ENCODE measurements around the gene KIAA0513.
"Not testable (repeated sequence)": the region's sequence is repeated elsewhere in the genome, so short reads cannot be mapped to it uniquely, and the experiment has no call there.

Gene KIAA0513

DNA sequence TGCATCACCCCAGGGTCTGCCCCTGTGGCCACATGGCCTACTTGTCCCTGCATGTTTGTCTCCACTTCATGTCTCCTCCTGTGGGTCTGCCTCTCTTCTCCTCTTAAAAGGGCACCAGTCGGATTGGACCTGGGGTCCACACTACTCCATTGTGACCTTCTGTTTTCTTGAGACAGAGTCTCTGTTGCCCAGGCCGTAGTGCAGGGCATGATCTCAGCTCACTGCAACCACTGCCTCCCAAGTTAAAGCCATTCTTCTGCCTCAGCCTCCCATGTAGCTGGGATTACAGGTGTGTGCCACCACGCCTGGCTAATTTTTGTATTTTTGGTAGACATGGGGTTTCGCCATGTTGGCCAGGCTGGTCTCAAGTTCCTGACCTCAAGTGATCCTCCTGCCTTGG, 4.6 kb downstream of the KIAA0513 start:
- H3K4me3 Mint-ChIP-seq, H3K9me3 Mint-ChIP-seq, H3K27me3 Mint-ChIP-seq, H3K27ac Mint-ChIP-seq: not testable (repeated sequence)
- Mint-ChIP-seq H3K4me1 (ENCODE audit: low read depth) (peaks cover 44% of the 10 kb centered on the region), H3K36me3 (ENCODE audit: low read depth) (peaks cover 12% of the 10 kb centered on the region)

- no peak overlapping the region for H3K4me3 Mint-ChIP-seq
- H3K4me1 Mint-ChIP-seq (ENCODE audit: low read depth) = peaks cover 42% of the 10 kb centered on the region
- peaks cover 14% of the 10 kb centered on the region for H3K36me3 Mint-ChIP-seq (ENCODE audit: low read depth)
- H3K27ac Mint-ChIP-seq = no peak overlapping the region
- no peaks in the 10 kb centered on the region for H3K9me3 Mint-ChIP-seq
- no peaks in the 10 kb centered on the region for H3K27me3 Mint-ChIP-seq
These were observed 5.6 kb downstream of the KIAA0513 start for GRCh38 chr16:85033171-85033570.

GRCh38 chr16:85034591-85035433, 7.2 kb downstream of the KIAA0513 start:
- H3K9me3 Mint-ChIP-seq = no peaks in the 10 kb centered on the region
- H3K4me1 Mint-ChIP-seq (ENCODE audit: low read depth) = peaks cover 26% of the 10 kb centered on the region
- no peak overlapping the region for H3K4me3 Mint-ChIP-seq
- peaks cover 14% of the 10 kb centered on the region for H3K36me3 Mint-ChIP-seq (ENCODE audit: low read depth)
- H3K27ac Mint-ChIP-seq = no peak overlapping the region
- no peaks in the 10 kb centered on the region for H3K27me3 Mint-ChIP-seq

GRCh38 chr16:85036236-85037049, 8.8 kb downstream of the KIAA0513 start:
- Mint-ChIP-seq H3K27ac (peak overlapping the region; percentile 65), H3K27me3 (no peaks in the 10 kb centered on the region), H3K36me3 (ENCODE audit: low read depth) (peaks cover 13% of the 10 kb centered on the region), H3K4me3 (no peak overlapping the region), H3K4me1 (ENCODE audit: low read depth) (peaks cover 20% of the 10 kb centered on the region), H3K9me3 (no peaks in the 10 kb centered on the region)

- Mint-ChIP-seq H3K4me3 (no peak overlapping the region), H3K27ac (peak overlapping the region; percentile 59), H3K9me3 (no peaks in the 10 kb centered on the region)
These were observed 9.4 kb downstream of the KIAA0513 start for GRCh38 chr16:85037050-85037410.

DNA sequence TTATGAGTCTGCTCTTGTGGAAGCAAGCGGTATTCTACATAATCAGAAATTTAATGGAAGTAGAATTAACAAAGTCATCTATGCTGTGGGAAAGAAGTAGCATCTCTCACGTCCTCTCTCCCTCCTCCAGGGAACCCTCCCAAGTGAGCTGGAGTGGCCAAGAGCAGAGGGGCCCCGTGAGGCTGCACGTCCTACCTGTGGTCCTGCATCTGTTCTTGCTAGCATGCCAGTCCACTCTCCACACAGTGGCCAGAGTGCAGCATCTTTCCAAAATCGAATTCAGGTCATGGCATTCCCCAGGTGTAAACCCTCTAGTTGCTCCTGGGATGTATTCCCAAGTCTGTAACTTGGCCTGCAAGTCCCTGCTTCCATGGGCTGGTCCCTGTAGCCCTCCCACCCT, 10.1 kb downstream of the KIAA0513 start:
- Mint-ChIP-seq H3K4me1 (ENCODE audit: low read depth) (peaks cover 16% of the 10 kb centered on the region), H3K27me3 (no peaks in the 10 kb centered on the region), H3K36me3 (ENCODE audit: low read depth) (peaks cover 9% of the 10 kb centered on the region), H3K27ac (no peak overlapping the region), H3K4me3 (no peak overlapping the region), H3K9me3 (no peaks in the 10 kb centered on the region)

More at GRCh38 chr16:85037050-85037410, 9.4 kb downstream of the KIAA0513 start:
- Mint-ChIP-seq H3K27me3 (no peaks in the 10 kb centered on the region), H3K36me3 (ENCODE audit: low read depth) (peaks cover 9% of the 10 kb centered on the region), H3K4me1 (ENCODE audit: low read depth) (peaks cover 16% of the 10 kb centered on the region)

GRCh38 chr16:85040685-85041084, 13.1 kb downstream of the KIAA0513 start:
- no peak overlapping the region for H3K4me3 Mint-ChIP-seq
- no peaks in the 10 kb centered on the region for H3K9me3 Mint-ChIP-seq
- H3K36me3 Mint-ChIP-seq (ENCODE audit: low read depth) = peaks cover 9% of the 10 kb centered on the region
- H3K27ac Mint-ChIP-seq = no peak overlapping the region
- H3K27me3 Mint-ChIP-seq = no peaks in the 10 kb centered on the region
- peaks cover 16% of the 10 kb centered on the region for H3K4me1 Mint-ChIP-seq (ENCODE audit: low read depth)

DNA sequence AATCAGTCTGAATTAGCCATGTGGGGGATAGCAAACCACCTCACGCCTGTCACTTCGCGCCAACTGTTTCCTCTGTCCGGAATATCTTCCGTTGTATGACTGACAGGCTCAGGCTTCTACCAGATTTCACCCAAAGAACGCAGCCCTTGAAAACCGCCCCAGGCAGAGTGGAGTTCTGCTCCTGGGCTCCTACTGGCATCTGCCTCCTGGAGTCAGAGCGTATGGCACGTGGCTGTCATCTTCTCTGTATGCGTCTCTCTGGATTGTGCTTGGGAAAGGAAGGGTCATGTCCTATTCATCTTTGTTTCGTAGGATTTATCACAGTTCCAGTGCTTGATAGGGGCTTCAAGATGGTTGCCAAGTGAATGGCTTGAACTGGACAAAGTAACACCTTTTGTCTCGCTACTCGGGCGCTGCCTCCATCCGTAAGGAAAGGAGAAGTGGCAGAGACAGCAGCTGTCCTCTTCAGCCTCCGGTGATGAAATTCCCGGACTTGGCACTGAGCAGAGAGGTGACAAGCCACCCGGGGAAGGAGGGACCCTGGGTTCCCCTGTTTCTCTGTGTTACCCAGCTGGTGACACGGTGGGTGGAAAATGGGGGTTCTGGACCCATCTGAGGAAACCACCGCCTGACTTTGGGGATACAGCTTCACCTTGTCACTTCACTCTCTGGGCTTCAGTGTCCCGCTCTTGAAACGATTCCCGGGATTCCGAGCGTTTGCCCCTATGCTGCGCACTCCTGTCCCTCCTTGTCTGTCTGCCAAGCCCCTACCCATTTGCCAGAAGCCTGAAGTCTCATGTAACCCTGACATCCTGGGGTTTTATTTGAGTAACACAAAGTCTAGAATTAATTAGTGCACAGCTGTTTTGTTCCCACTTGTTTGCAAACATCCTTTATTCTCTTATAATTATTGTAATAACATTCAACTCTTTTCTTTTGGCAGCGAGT, 13.9 kb downstream of the KIAA0513 start:
- no peak overlapping the region for H3K4me3 Mint-ChIP-seq
- H3K27me3 Mint-ChIP-seq = no peaks in the 10 kb centered on the region
- H3K36me3 Mint-ChIP-seq (ENCODE audit: low read depth) = peaks cover 5% of the 10 kb centered on the region
- no peaks in the 10 kb centered on the region for H3K9me3 Mint-ChIP-seq
- peaks cover 11% of the 10 kb centered on the region for H3K4me1 Mint-ChIP-seq (ENCODE audit: low read depth)
- no peak overlapping the region for H3K27ac Mint-ChIP-seq

GRCh38 chr16:85042167-85042526, 14.6 kb downstream of the KIAA0513 start:
- H3K9me3 Mint-ChIP-seq = no peaks in the 10 kb centered on the region
- H3K4me1 Mint-ChIP-seq (ENCODE audit: low read depth) = peaks cover 11% of the 10 kb centered on the region
- H3K27ac Mint-ChIP-seq = no peak overlapping the region
- H3K4me3 Mint-ChIP-seq = no peak overlapping the region
- H3K27me3 Mint-ChIP-seq = no peaks in the 10 kb centered on the region
- H3K36me3 Mint-ChIP-seq (ENCODE audit: low read depth) = peaks cover 2% of the 10 kb centered on the region

GRCh38 chr16:85042606-85043005, 15.0 kb downstream of the KIAA0513 start:
- Mint-ChIP-seq H3K27me3 (no peaks in the 10 kb centered on the region), H3K27ac (no peak overlapping the region), H3K9me3 (no peaks in the 10 kb centered on the region), H3K4me1 (ENCODE audit: low read depth) (peaks cover 10% of the 10 kb centered on the region), H3K36me3 (ENCODE audit: low read depth) (no peaks in the 10 kb centered on the region), H3K4me3 (no peak overlapping the region)

- H3K9me3 Mint-ChIP-seq = no peaks in the 10 kb centered on the region
- no peak overlapping the region for H3K4me3 Mint-ChIP-seq
- peaks cover 15% of the 10 kb centered on the region for H3K4me1 Mint-ChIP-seq (ENCODE audit: low read depth)
- no peak overlapping the region for H3K27ac Mint-ChIP-seq
- no peaks in the 10 kb centered on the region for H3K36me3 Mint-ChIP-seq (ENCODE audit: low read depth)
- H3K27me3 Mint-ChIP-seq = no peaks in the 10 kb centered on the region
These were observed 17.5 kb downstream of the KIAA0513 start for GRCh38 chr16:85045077-85045476.

DNA sequence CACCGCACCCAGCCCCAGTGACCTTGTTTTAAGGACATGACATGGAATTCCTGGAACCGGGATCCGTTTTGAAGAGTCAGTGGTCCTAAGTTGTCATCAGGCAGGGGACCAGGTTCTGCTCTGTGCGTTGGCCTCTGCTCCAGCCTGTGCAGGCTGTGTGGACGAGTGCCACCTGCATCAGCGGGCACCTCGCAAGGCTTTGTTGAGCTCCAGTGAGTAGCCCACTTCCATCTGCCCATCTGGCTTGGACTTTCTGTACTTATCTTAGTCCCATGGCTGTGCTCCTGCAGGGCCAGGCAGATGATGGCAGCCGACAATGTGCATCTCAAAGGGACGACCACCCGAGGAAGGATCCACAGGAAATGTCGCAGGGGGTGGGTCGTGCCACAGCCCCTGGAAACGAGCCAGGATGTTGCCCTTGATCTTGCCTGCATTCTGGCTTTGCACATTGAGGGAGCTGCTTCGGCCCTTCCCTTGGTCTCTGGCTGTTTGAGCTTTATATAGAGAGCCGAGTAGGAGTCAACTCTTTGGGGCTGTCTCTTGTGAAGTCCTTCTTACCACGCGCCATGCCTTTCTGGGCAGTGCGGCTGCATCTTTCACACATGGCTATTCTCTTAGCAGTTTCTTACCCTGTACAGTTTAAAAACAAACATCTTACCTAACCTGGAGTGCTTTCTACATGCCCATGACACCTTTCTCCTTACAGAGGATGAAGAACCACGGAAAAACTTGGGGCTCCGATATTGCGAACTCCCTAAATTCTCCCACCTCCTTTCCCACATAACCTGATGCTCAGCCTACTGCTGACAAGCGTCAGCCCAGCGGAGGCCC, 18.3 kb downstream of the KIAA0513 start:
- Mint-ChIP-seq H3K9me3 (no peaks in the 10 kb centered on the region), H3K27me3 (no peaks in the 10 kb centered on the region), H3K36me3 (ENCODE audit: low read depth) (no peaks in the 10 kb centered on the region), H3K27ac (no peak overlapping the region), H3K4me3 (no peak overlapping the region), H3K4me1 (ENCODE audit: low read depth) (peaks cover 20% of the 10 kb centered on the region)

- Mint-ChIP-seq H3K4me1 (ENCODE audit: low read depth) (peaks cover 22% of the 10 kb centered on the region), H3K27ac (no peak overlapping the region), H3K9me3 (no peaks in the 10 kb centered on the region), H3K36me3 (ENCODE audit: low read depth) (no peaks in the 10 kb centered on the region), H3K4me3 (no peak overlapping the region), H3K27me3 (no peaks in the 10 kb centered on the region)
These were observed 18.9 kb downstream of the KIAA0513 start for GRCh38 chr16:85046472-85046916.

Data from stimulated activated naive CD8-positive, alpha-beta T cell treated with anti-CD3 and anti-CD28 coated beads, Interleukin-15, Interleukin-2, amounts not matched to agents 100 ng/mL and 50 ng/mL, for 24 hours (primary cell).